HepG2 (cell line): ENCODE results near the gene MAB21L4. TPM values are rescaled to one million over a fixed set of nuclear protein-coding genes. Genes with fewer than 3 reads are reported as not detected.
A peak's percentile ranks its signal among the peaks of the same experiment; 100 is the strongest.

Experiments
- ELF1 ChIP-seq: sonication (generic); formaldehyde crosslinking; IDR thresholded peaks from 2 replicates; pipeline ENCODE4 v1.4.0; 2020; ENCODE audit warnings: missing genetic modification reagents
- FOSL2 ChIP-seq: sonication (generic); formaldehyde crosslinking; IDR thresholded peaks from 2 replicates; pipeline ENCODE4 v1.4.0; 2020; ENCODE audit warnings: missing genetic modification reagents
- KLF12 ChIP-seq: sonication (generic); formaldehyde crosslinking; IDR thresholded peaks from 2 replicates; pipeline ENCODE4 v1.4.0; 2020; ENCODE audit warnings: missing genetic modification reagents, borderline replicate concordance
- MYNN ChIP-seq: sonication (generic); formaldehyde crosslinking; IDR thresholded peaks from 2 replicates; pipeline ENCODE4 v1.4.0; 2020; ENCODE audit warnings: mild to moderate bottlenecking, low read depth, missing genetic modification reagents
- NR0B2 ChIP-seq: sonication (generic); formaldehyde crosslinking; IDR thresholded peaks from 2 replicates; pipeline ENCODE4 v1.4.0; 2020; ENCODE audit warnings: mild to moderate bottlenecking, missing genetic modification reagents
- PTBP1 ChIP-seq: fragments of 200-400 bp; formaldehyde crosslinking; IDR thresholded peaks from 2 replicates; pipeline ENCODE4 v1.6.1; 2018; ENCODE audit warnings: low read length, low read depth; ENCODE audit not compliant: poor library complexity, severe bottlenecking
- SIN3B ChIP-seq: fragments of 150-350 bp; IDR thresholded peaks from 2 replicates; pipeline ENCODE4 v1.6.1; 2014; ENCODE audit warnings: low read length
- SKI ChIP-seq: fragments of 450-650 bp; IDR thresholded peaks from one replicate; pipeline ENCODE4 v1.6.1; 2018; ENCODE audit warnings: mild to moderate bottlenecking; ENCODE audit not compliant: partially characterized antibody
- SRSF4 ChIP-seq: fragments of 200-400 bp; formaldehyde crosslinking; IDR thresholded peaks from one replicate; pipeline ENCODE4 v1.6.1; 2018; ENCODE audit warnings: mild to moderate bottlenecking, low read depth, low read length, moderate library complexity; ENCODE audit not compliant: poor library complexity, severe bottlenecking
- THRA ChIP-seq: sonication (generic); formaldehyde crosslinking; IDR thresholded peaks from 2 replicates; pipeline ENCODE4 v1.4.0; 2020; ENCODE audit warnings: missing genetic modification reagents, borderline replicate concordance
- ZFP36 ChIP-seq: fragments of 150-350 bp; IDR thresholded peaks from 2 replicates; pipeline ENCODE4 v1.6.1; 2018; ENCODE audit warnings: borderline replicate concordance, low read length, low read depth; ENCODE audit not compliant: partially characterized antibody
- ZKSCAN8 ChIP-seq: IDR thresholded peaks from 2 replicates; pipeline ENCODE4 v1.6.1; 2016; ENCODE audit warnings: borderline replicate concordance, missing genetic modification reagents, missing compliant biosample characterization
- ZMYM4 ChIP-seq: sonication (generic); formaldehyde crosslinking; IDR thresholded peaks from 2 replicates; pipeline ENCODE4 v1.8.1; 2023; ENCODE audit warnings: mild to moderate bottlenecking, missing genetic modification reagents
- ZNF143 ChIP-seq: sonication (generic); formaldehyde crosslinking; IDR thresholded peaks from 2 replicates; pipeline ENCODE4 v1.4.0; 2020; ENCODE audit warnings: missing genetic modification reagents
- ZNF160 ChIP-seq: sonication (generic); formaldehyde crosslinking; IDR thresholded peaks from 2 replicates; pipeline ENCODE4 v1.8.0; 2022; ENCODE audit warnings: mild to moderate bottlenecking, inconsistent platforms, missing genetic modification reagents
- ZNF260 ChIP-seq: sonication (generic); formaldehyde crosslinking; IDR thresholded peaks from 2 replicates; pipeline ENCODE4 v1.4.0; 2020; ENCODE audit warnings: missing genetic modification reagents, low read depth, mild to moderate bottlenecking, borderline replicate concordance
- ZNF263 ChIP-seq: sonication (generic); formaldehyde crosslinking; IDR thresholded peaks from 2 replicates; pipeline ENCODE4 v1.4.0; 2020; ENCODE audit warnings: missing genetic modification reagents
- ZNF512 ChIP-seq: sonication (generic); formaldehyde crosslinking; IDR thresholded peaks from 2 replicates; pipeline ENCODE4 v1.4.0; 2020; ENCODE audit warnings: mild to moderate bottlenecking, missing genetic modification reagents
- ZNF552 ChIP-seq: sonication (generic); formaldehyde crosslinking; IDR thresholded peaks from 2 replicates; pipeline ENCODE4 v1.9.0; 2022; ENCODE audit warnings: missing genetic modification reagents, mild to moderate bottlenecking, borderline replicate concordance
- ZNF564 ChIP-seq: sonication (generic); formaldehyde crosslinking; IDR thresholded peaks from 2 replicates; pipeline ENCODE4 v1.8.1; 2023; ENCODE audit warnings: mild to moderate bottlenecking, missing genetic modification reagents
- ZNF691 ChIP-seq: sonication (generic); formaldehyde crosslinking; IDR thresholded peaks from 2 replicates; pipeline ENCODE4 v1.4.0; 2020; ENCODE audit warnings: missing genetic modification reagents, low read depth, mild to moderate bottlenecking, borderline replicate concordance
- ZNF704 ChIP-seq: sonication (generic); formaldehyde crosslinking; IDR thresholded peaks from 2 replicates; pipeline ENCODE4 v1.8.1; 2023; ENCODE audit warnings: mild to moderate bottlenecking, inconsistent platforms, moderate library complexity, missing genetic modification reagents, borderline replicate concordance
- ZNF879 ChIP-seq: sonication (generic); formaldehyde crosslinking; IDR thresholded peaks from 2 replicates; pipeline ENCODE4 v1.8.1; 2023; ENCODE audit warnings: missing genetic modification reagents
- polyA plus RNA-seq, 8 experiments: library from polyadenylated mRNA; depleted of rRNA in 3 of 8; stranded (reverse) in 7 of 8; unstranded in 1 of 8; fragments of >200 nt; fragmentation: Illumina TruSeq in 4 of 8; extraction: Trizol in 4 of 8; gene quantifications; 2 replicates each; pipeline versions ENCODE4 v1.2.1 to v1.2.3, GENCODE V29; 2011 to 2016; ENCODE audit warnings: low read depth in 4 of 8, missing spikeins in 1 of 8, mixed read lengths in 1 of 8; ENCODE audit not compliant: insufficient read depth in 1 of 8
- total RNA-seq, 5 experiments: library from RNA; depleted of rRNA; stranded (reverse); fragments of >200 nt; fragmentation: Illumina TruSeq; extraction: Trizol; gene quantifications; 2 replicates each; pipeline ENCODE4 v1.2.3, GENCODE V29; 2016; ENCODE audit warnings: low read depth in 1 of 5

MAB21L4 gene
- total and polyA plus RNA-seq, 2 of the 13 experiments (the other 11 are each of a cell fraction or from before 2014, with no cell fraction given), result 3.0 to 14.0 TPM

GRCh38 chr2:240876475-240877251, 19.3 kb downstream of the MAB21L4 start (continued):
- no peak for TF ChIP-seq ZNF160 (CRISPR knock-in tag)
- TF ChIP-seq ZNF564 (CRISPR knock-in tag), result 0 out of 2 replicates have a peak, but pooled peaks have one; percentile 23
- TF ChIP-seq ZNF260, result no peak
- peak; percentile 88; the same call in 1 of the 2 replicates for TF ChIP-seq ZNF879 (CRISPR knock-in tag)
- TF ChIP-seq SIN3B, result no peak
- peak; percentile 57 for TF ChIP-seq FOSL2 (CRISPR knock-in tag)
- peak; percentile 92 for TF ChIP-seq ELF1
- peak; percentile 86; the same call in 1 of the 2 replicates for TF ChIP-seq NR0B2 (CRISPR knock-in tag)
- no peak for TF ChIP-seq ZKSCAN8 (CRISPR knock-in tag)
- TF ChIP-seq SKI, result no peak
- TF ChIP-seq SRSF4, result no peak
- TF ChIP-seq ZNF691 (CRISPR knock-in tag), result peak; percentile 98
- 0 out of 2 replicates have a peak, but pooled peaks have one; percentile 78 for TF ChIP-seq ZNF704 (CRISPR knock-in tag)
- peak; percentile 84 for TF ChIP-seq THRA (CRISPR knock-in tag)
- no peak for TF ChIP-seq ZFP36
- peak; percentile 33; the same call in 1 of the 2 replicates for TF ChIP-seq ZNF143 (CRISPR knock-in tag)
- no peak for TF ChIP-seq PTBP1
- peak; percentile 78; the same call in 1 of the 2 replicates for TF ChIP-seq ZNF512 (CRISPR knock-in tag)
- no peak for TF ChIP-seq KLF12 (CRISPR knock-in tag)
- peak; percentile 68 for TF ChIP-seq ZMYM4 (CRISPR knock-in tag)
- TF ChIP-seq ZNF263 (CRISPR knock-in tag), result peak; percentile 85
- TF ChIP-seq ZNF552 (CRISPR knock-in tag), result 0 out of 2 replicates have a peak, but pooled peaks have one; percentile 63
- 0 out of 2 replicates have a peak, but pooled peaks have one; percentile 84 for TF ChIP-seq MYNN (CRISPR knock-in tag)
